Neuronal stem cell (in vitro differentiated cells): ENCODE results near the gene SGO1. TPM values are rescaled to one million over a fixed set of nuclear protein-coding genes. Genes with fewer than 3 reads are reported as not detected.

ENCODE experiments used
- DNase-seq: peaks from one replicate; pipeline ENCODE4 v3.0.0-alpha.2; 2013; ENCODE audit warnings: low spot score
- H2AFZ ChIP-seq: one replicate; pipeline ENCODE4 v1.6.1; 2013; ENCODE audit warnings: mild to moderate bottlenecking, low read length, inconsistent platforms
- H2AK5ac ChIP-seq: 2 replicates; pipeline ENCODE4 v1.6.1; 2013; ENCODE audit warnings: low read depth, mild to moderate bottlenecking, inconsistent platforms, low read length, moderate library complexity, mixed read lengths
- H2BK120ac ChIP-seq: 2 replicates; pipeline ENCODE4 v1.6.1; 2013; ENCODE audit warnings: low read depth, mild to moderate bottlenecking, inconsistent platforms, low read length, moderate library complexity, mixed read lengths
- H2BK12ac ChIP-seq: one replicate; pipeline ENCODE4 v1.6.1; 2013; ENCODE audit warnings: low read length, inconsistent platforms
- H2BK15ac ChIP-seq: 2 replicates; pipeline ENCODE4 v1.6.1; 2013; ENCODE audit warnings: mild to moderate bottlenecking, low read length, inconsistent platforms, mixed read lengths
- H2BK5ac ChIP-seq: one replicate; pipeline ENCODE4 v1.6.1; 2013; ENCODE audit warnings: inconsistent platforms, mild to moderate bottlenecking, low read length, moderate library complexity
- H3K14ac ChIP-seq: one replicate; pipeline ENCODE4 v1.6.1; 2013; ENCODE audit warnings: low read length, inconsistent platforms
- H3K18ac ChIP-seq: 2 replicates; pipeline ENCODE4 v1.6.1; 2013; ENCODE audit warnings: low read length, inconsistent platforms
- H3K23ac ChIP-seq: 2 replicates; pipeline ENCODE4 v1.6.1; 2013; ENCODE audit warnings: low read depth, mild to moderate bottlenecking, mixed read lengths, low read length, inconsistent platforms; ENCODE audit not compliant: poor library complexity
- H3K27ac ChIP-seq: replicated peaks from 3 replicates; pipeline ENCODE4 v1.5.1; 2013; ENCODE audit warnings: low read length, inconsistent platforms
- H3K27me3 ChIP-seq, 3 experiments: 2 replicates each; pipeline ENCODE4 v1.6.1; 2013; ENCODE audit warnings: low read length in 3 of 3, mild to moderate bottlenecking in 2 of 3, inconsistent platforms in 1 of 3, low read depth in 1 of 3, mixed read lengths in 1 of 3, moderate library complexity in 1 of 3; ENCODE audit not compliant: control insufficient read depth in 3 of 3, insufficient read depth in 3 of 3
- H3K36me3 ChIP-seq, 2 donors: replicated peaks in 1 of 2; 2 replicates each; pipeline ENCODE4 v1.6.1; 2013; ENCODE audit warnings: low read length in 2 of 2; ENCODE audit not compliant: control insufficient read depth in 2 of 2, insufficient read depth in 2 of 2
- H3K4ac ChIP-seq: 2 replicates; pipeline ENCODE4 v1.6.1; 2013; ENCODE audit warnings: inconsistent platforms, mild to moderate bottlenecking, low read length, moderate library complexity
- H3K4me1 ChIP-seq, 2 donors: 1 replicate in 1 of 2; 2 replicates in 1 of 2; pipeline ENCODE4 v1.6.1; 2013; ENCODE audit warnings: low read length in 2 of 2, low read depth in 1 of 2; ENCODE audit not compliant: control insufficient read depth in 2 of 2, insufficient read depth in 1 of 2
- H3K4me2 ChIP-seq: one replicate; pipeline ENCODE4 v1.6.1; 2013; ENCODE audit warnings: mild to moderate bottlenecking, low read length, inconsistent platforms; ENCODE audit not compliant: insufficient read depth, poor library complexity, severe bottlenecking
- H3K4me3 ChIP-seq, 2 donors: 2 replicates each; pipeline ENCODE4 v1.5.1; 2013; ENCODE audit warnings: low read length in 2 of 2, mild to moderate bottlenecking in 2 of 2, inconsistent platforms in 1 of 2, moderate library complexity in 1 of 2
- H3K79me1 ChIP-seq: one replicate; pipeline ENCODE4 v1.6.1; 2013; ENCODE audit warnings: low read depth, mild to moderate bottlenecking, inconsistent platforms, low read length, moderate library complexity
- H3K9ac ChIP-seq: one replicate; pipeline ENCODE4 v1.6.1; 2013; ENCODE audit warnings: mild to moderate bottlenecking, low read depth, low read length, inconsistent platforms; ENCODE audit not compliant: poor library complexity
- H3K9me3 ChIP-seq, 2 donors: replicated peaks in 1 of 2; 2 replicates each; pipeline versions ENCODE3 to v1.6.1; 2013; ENCODE audit warnings: low read length in 2 of 2, mild to moderate bottlenecking in 2 of 2, inconsistent platforms in 1 of 2, low read depth in 1 of 2, mixed read lengths in 1 of 2, moderate library complexity in 1 of 2; ENCODE audit not compliant: control insufficient read depth in 2 of 2, insufficient read depth in 1 of 2
- H4K8ac ChIP-seq: one replicate; pipeline ENCODE4 v1.6.1; 2013; ENCODE audit warnings: low read depth, mild to moderate bottlenecking, inconsistent platforms, low read length, moderate library complexity
- H4K91ac ChIP-seq: one replicate; pipeline ENCODE4 v1.6.1; 2013; ENCODE audit warnings: low read length, low read depth, mild to moderate bottlenecking, inconsistent platforms; ENCODE audit not compliant: poor library complexity
- WGBS, 2 donors: extraction: QIAGEN DNeasy Blood & Tissue Kit; methylation state at CpG; one replicate each; pipeline ENCODE4 v1.1.7; 2013; ENCODE audit warnings: missing lambda C conversion rate in 2 of 2, mixed read lengths in 1 of 2; ENCODE audit not compliant: insufficient read length in 2 of 2, insufficient replicate concordance in 1 of 2; ENCODE audit errors: extremely low coverage in 2 of 2; 5-methylcytosine and 5-hydroxymethylcytosine counted together
- polyA plus RNA-seq, 2 experiments: library from polyadenylated mRNA; stranded (reverse); fragments of 200-250 nt; gene quantifications; one replicate each; pipeline ENCODE4 v1.2.3, GENCODE V29; 2013

Gene SGO1
- 43.7 TPM for polyA plus RNA-seq (2013, experiment 1 of 2)
- 47.1 TPM for polyA plus RNA-seq (2013, experiment 2 of 2)

GRCh38 chr3:20185679-20186599, at the start of gene SGO1:
TSS of gene SGO1 (minus strand) at chr3:20186206. CDS start at chr3:20184027, 2,179 bp downstream.
- H3K79me1 ChIP-seq: peaks cover 2% of the 10 kb centered on the region
- no peak within 1 kb of the TSS for H2BK120ac ChIP-seq
- peaks cover 5 to 30% of the 10 kb centered on the region in 2 donors for H3K36me3 ChIP-seq
- peak within 1 kb of the TSS; percentile 58 to 89 for H3K4me3 ChIP-seq
- H3K27ac ChIP-seq: peak within 1 kb of the TSS; percentile 91
- peaks cover 0 to 3% (median 0%) of the 10 kb centered on the region in 3 experiments for H3K27me3 ChIP-seq
- H3K14ac ChIP-seq: peak within 1 kb of the TSS; percentile 84
- H2AFZ ChIP-seq: peak within 1 kb of the TSS; percentile 91
- H3K9ac ChIP-seq: peak within 1 kb of the TSS; percentile 88
- H3K18ac ChIP-seq: peak within 1 kb of the TSS; percentile 95
- H3K4ac ChIP-seq: no peak within 1 kb of the TSS
- peak within 1 kb of the TSS; percentile 95 for H2BK5ac ChIP-seq
- no peak within 1 kb of the TSS for H2BK15ac ChIP-seq
- peak; percentile 95 for DNase-seq
- WGBS, 2 donors: no CpG with 5 or more reads among the region's 65 CpGs
- H3K9me3 ChIP-seq: no peaks in the 10 kb centered on the region
- H4K91ac ChIP-seq: no peak within 1 kb of the TSS
- no peak within 1 kb of the TSS for H2BK12ac ChIP-seq
- no peak within 1 kb of the TSS for H4K8ac ChIP-seq
- H3K4me2 ChIP-seq: peak within 1 kb of the TSS; percentile 55
- H3K4me1 ChIP-seq: no peaks in the 10 kb centered on the region
- H2AK5ac ChIP-seq: no peak within 1 kb of the TSS
- H3K23ac ChIP-seq: peak within 1 kb of the TSS; percentile 92

GRCh38 chr3:20235796-20236195, 49.8 kb upstream of the SGO1 start:
- Histone ChIP-seq H3K23ac (no peak overlapping the region), H3K18ac (no peak overlapping the region), H2AFZ (no peak overlapping the region), H3K14ac (no peak overlapping the region), H3K4ac (no peak overlapping the region), H2AK5ac (no peak overlapping the region), H3K9ac (no peak overlapping the region), H3K79me1 (no peaks in the 10 kb centered on the region), H2BK15ac (no peak overlapping the region), H4K91ac (no peak overlapping the region), H3K4me1 (no peaks in the 10 kb centered on the region), H3K4me3 (no peak overlapping the region), H4K8ac (no peak overlapping the region), H2BK5ac (no peak overlapping the region), H3K9me3 (no peaks in the 10 kb centered on the region), H3K36me3 (no peaks in the 10 kb centered on the region), H3K4me2 (no peak overlapping the region), H2BK12ac (no peak overlapping the region), H3K27ac (no peak overlapping the region), H3K27me3 (no peaks in the 10 kb centered on the region), H2BK120ac (no peak overlapping the region)
- no CpG with 5 or more reads among the region's 7 CpGs for WGBS, 2 donors
- no peak for DNase-seq

DNA sequence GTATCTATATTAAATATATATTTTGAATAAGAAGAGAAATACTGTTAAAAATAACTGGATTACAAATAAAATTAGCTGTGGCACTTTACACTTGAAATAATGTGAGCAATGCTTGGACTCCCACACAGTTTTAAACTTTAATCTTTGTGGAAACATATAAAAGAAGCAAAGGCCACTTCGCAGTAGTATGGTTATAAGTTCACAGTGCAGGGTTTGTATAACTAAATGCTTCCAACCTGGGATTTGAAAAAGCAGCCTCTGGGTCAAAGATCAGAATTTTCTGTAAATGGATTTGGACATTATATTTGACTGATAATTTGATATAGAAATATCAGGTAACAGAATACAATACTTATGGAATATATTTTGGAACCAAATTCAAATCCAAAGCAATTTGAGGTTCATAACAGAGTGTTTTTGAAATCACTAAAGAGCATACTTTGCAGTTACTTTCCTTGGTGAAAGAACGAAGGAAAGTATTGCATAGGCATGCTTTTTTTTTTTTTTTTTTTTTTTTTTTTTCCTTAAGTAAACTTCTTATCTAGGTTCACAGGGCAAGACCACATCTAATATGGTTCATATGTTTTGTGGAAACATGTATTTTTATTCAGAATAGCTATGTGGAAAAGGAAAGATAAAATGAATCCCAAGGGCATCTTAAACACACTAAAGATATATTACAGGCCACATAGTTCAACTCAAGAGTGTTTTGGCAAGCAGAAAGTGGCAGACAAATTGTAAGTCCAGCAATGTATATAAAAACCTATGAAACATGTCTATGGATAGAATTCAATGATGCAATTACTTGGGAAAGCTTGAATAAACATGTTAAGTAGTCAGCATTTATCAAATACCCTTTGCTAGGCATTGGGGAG, 47.1 kb upstream of the SGO1 start:
- Histone ChIP-seq H3K23ac (no peak overlapping the region), H3K4me1 (no peaks in the 10 kb centered on the region), H4K91ac (no peak overlapping the region), H3K18ac (no peak overlapping the region), H2BK120ac (no peak overlapping the region), H3K27me3 (peaks cover 0 to 3% (median 0%) of the 10 kb centered on the region in 3 experiments), H3K9ac (no peak overlapping the region), H3K9me3 (no peaks in the 10 kb centered on the region), H3K4me3 (no peak overlapping the region), H2BK12ac (no peak overlapping the region), H3K36me3 (no peaks in the 10 kb centered on the region), H4K8ac (no peak overlapping the region), H2AK5ac (no peak overlapping the region), H2AFZ (no peak overlapping the region), H3K14ac (no peak overlapping the region), H3K27ac (no peak overlapping the region), H2BK5ac (no peak overlapping the region), H3K79me1 (no peaks in the 10 kb centered on the region), H3K4ac (no peak overlapping the region), H2BK15ac (no peak overlapping the region), H3K4me2 (no peak overlapping the region)
- no CpG with 5 or more reads among the region's 2 CpGs for WGBS, 2 donors
- DNase-seq: no peak
